Gastroesophageal sphincter (tissue), 4 donors: Measurements from ENCODE around the gene HS1BP3. TPM values are rescaled to one million over a fixed set of nuclear protein-coding genes. Genes with fewer than 3 reads are reported as not detected.
A peak's percentile ranks its signal among the peaks of the same experiment; 100 is the strongest.

ENCODE experiments used
- ATAC-seq: fragments of 150-250 bp; one replicate; pipeline ENCODE4 v1.9.1; 2016; ENCODE audit warnings: mild to moderate bottlenecking, moderate library complexity
- H3K27ac ChIP-seq, 4 donors: fragments of 200-600 bp; sonication (generic) in 3 of 4; 1 replicate in 3 of 4; 2 replicates in 1 of 4; pipeline ENCODE4 v1.5.1; 2016 to 2019
- H3K27me3 ChIP-seq: fragments of 200-600 bp; sonication (generic); one replicate; pipeline ENCODE4 v1.5.1; 2019
- H3K36me3 ChIP-seq, 2 donors: fragments of 200-600 bp; sonication (generic); one replicate each; pipeline ENCODE4 v1.5.1; 2019; ENCODE audit warnings: control low read depth in 1 of 2
- H3K4me1 ChIP-seq, 3 donors: fragments of 200-600 bp; sonication (generic); 1 replicate in 2 of 3; 2 replicates in 1 of 3; pipeline ENCODE4 v1.5.1; 2016 to 2019; ENCODE audit warnings: control low read depth in 2 of 3
- H3K4me3 ChIP-seq, 2 donors: fragments of 200-600 bp; sonication (generic); one replicate each; pipeline ENCODE4 v1.5.1; 2019; ENCODE audit warnings: mild to moderate bottlenecking in 1 of 2, moderate library complexity in 1 of 2
- H3K9me3 ChIP-seq, 3 donors: fragments of 200-600 bp; sonication (generic); one replicate each; pipeline ENCODE4 v1.5.1; 2017 to 2019; ENCODE audit warnings: control low read depth in 2 of 3
- EP300 ChIP-seq: sonication (generic); formaldehyde crosslinking; IDR thresholded peaks from one replicate; pipeline ENCODE4 v1.6.1; 2017; ENCODE audit warnings: antibody characterized with exemption, mild to moderate bottlenecking
- POLR2A ChIP-seq, 2 donors: fragments of 450-650 bp; IDR thresholded peaks; one replicate each; pipeline ENCODE4 v1.6.1; 2017; ENCODE audit warnings: antibody characterized with exemption in 2 of 2, mild to moderate bottlenecking in 2 of 2, moderate library complexity in 1 of 2
- POLR2AphosphoS5 ChIP-seq: sonication (generic); formaldehyde crosslinking; IDR thresholded peaks from one replicate; pipeline ENCODE4 v1.6.1; 2017; ENCODE audit warnings: antibody characterized with exemption
- WGBS, 2 donors: methylation state at CpG; one replicate each; pipeline ENCODE4 v1.1.5; 2018; ENCODE audit warnings: low coverage in 1 of 2; 5-methylcytosine and 5-hydroxymethylcytosine counted together
- total RNA-seq, 4 donors: library from RNA; depleted of rRNA; stranded (reverse); fragments of >200 nt; gene quantifications; one replicate each; pipeline ENCODE4 v1.1.0, GENCODE V29; 2016
- TF ChIP-seq, protein P1 (sequence below), 4 experiments: fragments of 200-600 bp in 2 of 4; fragments of 450-650 bp in 2 of 4; sonication (generic) in 1 of 4; IDR thresholded peaks; one replicate each; pipeline ENCODE4 v1.5.1; 2017 to 2019; ENCODE audit warnings: antibody characterized with exemption in 4 of 4, mild to moderate bottlenecking in 2 of 4, moderate library complexity in 2 of 4

The HS1BP3 gene
- total RNA-seq, 4 donors from 2014 or later = 42.8 to 89.1 (median 61.4) TPM

DNA sequence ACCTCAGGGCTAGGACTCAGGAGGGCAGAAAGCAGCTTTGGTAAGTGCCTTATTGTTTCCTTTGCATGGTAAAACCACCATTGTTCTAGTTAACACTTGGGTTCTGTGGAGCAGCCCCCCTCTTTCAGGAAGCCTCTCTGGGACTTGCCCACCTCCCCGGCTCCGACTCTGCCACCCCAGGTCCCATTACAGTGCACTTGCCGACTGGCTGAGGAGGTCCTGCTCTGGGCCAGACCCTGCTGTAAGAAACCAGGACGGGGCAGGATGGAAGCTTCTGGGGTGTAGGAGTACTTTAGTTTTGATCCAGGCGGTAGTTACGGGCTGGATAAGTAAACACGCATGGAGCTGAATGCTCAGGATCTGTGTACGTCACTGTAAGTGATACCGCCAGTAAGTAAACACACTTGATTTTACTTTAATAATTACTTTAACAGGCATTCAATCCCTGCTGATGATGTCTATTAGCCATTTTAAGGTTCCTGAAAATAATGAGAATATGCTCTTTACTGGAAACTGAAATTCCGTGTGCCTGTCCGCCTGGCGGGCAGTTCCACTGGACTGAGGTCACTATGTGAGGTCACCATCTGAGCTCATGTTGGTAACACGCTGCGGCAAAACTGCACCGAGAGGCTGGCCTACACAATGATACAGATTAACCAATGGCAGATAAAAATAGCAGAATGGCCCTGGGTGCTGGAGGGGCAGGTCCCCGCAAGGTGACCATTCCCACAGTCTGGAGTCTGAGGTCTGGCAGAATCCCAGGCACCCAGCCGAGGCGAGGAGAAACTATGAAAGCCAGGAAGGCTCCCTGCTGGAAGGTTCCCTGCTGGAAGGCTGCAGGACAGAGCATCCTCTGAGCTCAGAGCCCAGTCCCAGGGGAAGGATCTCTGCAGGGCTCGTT is 25.2 kb downstream of the HS1BP3 start:
- H3K9me3 ChIP-seq = no peaks in the 10 kb centered on the region
- H3K27me3 ChIP-seq = no peaks in the 10 kb centered on the region
- peaks cover 2 to 94% (median 25%) of the 10 kb centered on the region in 3 donors for H3K4me1 ChIP-seq
- WGBS, 2 donors = 73 to 78% methylated on average over 8 to 9 of the region's 19 CpGs
- peak; percentile 67 for TF ChIP-seq POLR2AphosphoS5
- TF ChIP-seq, protein P1, sequence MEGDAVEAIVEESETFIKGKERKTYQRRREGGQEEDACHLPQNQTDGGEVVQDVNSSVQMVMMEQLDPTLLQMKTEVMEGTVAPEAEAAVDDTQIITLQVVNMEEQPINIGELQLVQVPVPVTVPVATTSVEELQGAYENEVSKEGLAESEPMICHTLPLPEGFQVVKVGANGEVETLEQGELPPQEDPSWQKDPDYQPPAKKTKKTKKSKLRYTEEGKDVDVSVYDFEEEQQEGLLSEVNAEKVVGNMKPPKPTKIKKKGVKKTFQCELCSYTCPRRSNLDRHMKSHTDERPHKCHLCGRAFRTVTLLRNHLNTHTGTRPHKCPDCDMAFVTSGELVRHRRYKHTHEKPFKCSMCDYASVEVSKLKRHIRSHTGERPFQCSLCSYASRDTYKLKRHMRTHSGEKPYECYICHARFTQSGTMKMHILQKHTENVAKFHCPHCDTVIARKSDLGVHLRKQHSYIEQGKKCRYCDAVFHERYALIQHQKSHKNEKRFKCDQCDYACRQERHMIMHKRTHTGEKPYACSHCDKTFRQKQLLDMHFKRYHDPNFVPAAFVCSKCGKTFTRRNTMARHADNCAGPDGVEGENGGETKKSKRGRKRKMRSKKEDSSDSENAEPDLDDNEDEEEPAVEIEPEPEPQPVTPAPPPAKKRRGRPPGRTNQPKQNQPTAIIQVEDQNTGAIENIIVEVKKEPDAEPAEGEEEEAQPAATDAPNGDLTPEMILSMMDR (IDR thresholded peaks at IDR 0.05) = no peak
- peak; percentile 56 for ATAC-seq
- H3K27ac ChIP-seq = peak overlapping the region in 3 of 4 donors; percentile 98 to 99 (median 99)
- no peak overlapping the region for H3K4me3 ChIP-seq
- H3K36me3 ChIP-seq = peaks cover 0 to 53% of the 10 kb centered on the region in 2 donors

DNA sequence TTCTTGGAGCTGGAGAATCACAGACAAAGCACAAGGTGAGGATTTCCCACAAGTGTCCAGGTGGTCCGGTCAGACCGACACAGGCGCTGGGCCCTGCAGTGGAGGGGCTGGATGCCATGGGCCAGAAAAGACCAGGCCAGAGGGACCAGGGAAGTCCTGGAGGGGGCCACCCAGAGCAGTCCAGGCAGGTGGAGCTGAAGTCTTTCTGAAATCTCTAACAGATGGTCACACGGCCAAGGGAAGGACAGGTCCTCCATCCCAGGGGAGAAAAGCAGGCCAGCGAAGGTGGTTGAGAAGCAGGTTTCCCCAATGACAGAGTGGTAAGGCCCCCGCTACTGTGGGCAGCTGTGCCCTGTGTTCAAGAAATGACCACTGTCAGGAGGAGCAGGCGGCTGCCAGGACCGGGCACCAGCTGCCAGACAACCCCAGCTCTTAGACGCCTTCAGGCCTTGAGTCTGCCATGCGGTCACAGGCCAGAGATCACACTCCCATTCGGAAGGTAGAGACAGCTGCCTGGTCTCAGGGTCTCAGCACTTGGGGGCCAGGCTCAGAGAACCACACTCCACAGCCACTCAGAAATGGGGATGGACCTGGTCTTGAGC is 25.9 kb downstream of the HS1BP3 start:
- TF ChIP-seq POLR2A (IDR thresholded peaks at IDR 0.05) (no peak), POLR2AphosphoS5 (no peak), EP300 (no peak)
- TF ChIP-seq, protein P1 (IDR thresholded peaks at IDR 0.05) = no peak
- Histone ChIP-seq H3K27me3 (no peaks in the 10 kb centered on the region), H3K27ac (peak overlapping the region in 3 of 4 donors; percentile 98 to 99 (median 99)), H3K9me3 (no peaks in the 10 kb centered on the region), H3K4me3 (no peak overlapping the region), H3K4me1 (peaks cover 2 to 94% (median 31%) of the 10 kb centered on the region in 3 donors), H3K36me3 (peaks cover 0 to 58% of the 10 kb centered on the region in 2 donors)
- 82 to 85% methylated on average over 2 to 4 of the region's 11 CpGs for WGBS, 2 donors
- no peak for ATAC-seq

DNA sequence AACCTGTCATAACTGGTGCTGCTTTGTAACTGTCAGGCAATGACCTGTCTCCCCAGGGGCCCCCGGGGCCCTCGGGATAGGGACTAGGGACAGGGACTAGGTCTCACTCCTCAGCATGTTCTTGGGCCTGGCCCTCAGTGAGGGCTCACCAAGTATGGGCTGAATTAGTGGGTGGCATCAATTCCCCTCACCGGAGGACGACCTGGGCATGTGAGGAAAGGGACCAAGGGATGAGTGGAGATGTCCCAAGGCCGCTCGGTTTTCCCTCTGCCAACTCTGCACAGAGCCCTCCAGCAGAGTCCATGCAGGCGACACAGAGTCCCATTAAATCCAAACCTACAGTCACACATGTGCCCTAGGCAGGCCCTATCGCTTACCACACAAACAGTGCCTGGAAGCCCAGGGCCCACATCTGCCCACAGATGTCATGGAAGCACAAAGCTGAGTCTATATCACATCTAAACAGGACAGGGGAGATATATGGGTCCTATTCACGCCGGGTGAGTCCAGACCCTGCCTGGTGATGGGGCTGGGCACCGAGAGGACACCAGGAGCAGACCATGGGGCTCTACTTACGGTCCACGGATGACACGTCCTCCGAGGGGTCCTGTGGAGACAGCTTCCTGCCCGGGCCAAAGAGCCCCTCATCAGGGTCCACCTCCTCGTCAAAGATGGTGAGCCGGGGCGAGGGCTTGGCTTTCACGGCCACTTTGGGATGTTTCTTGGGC is 26.6 kb downstream of the HS1BP3 start:
- Histone ChIP-seq H3K4me1 (peaks cover 2 to 94% (median 32%) of the 10 kb centered on the region in 3 donors), H3K27ac (peak overlapping the region in 3 of 4 donors; percentile 98 to 99 (median 99)), H3K36me3 (peaks cover 0 to 60% of the 10 kb centered on the region in 2 donors), H3K27me3 (no peaks in the 10 kb centered on the region), H3K4me3 (no peak overlapping the region), H3K9me3 (no peaks in the 10 kb centered on the region)
- no CpG with 5 or more reads among the region's 20 CpGs for WGBS, 2 donors
- TF ChIP-seq POLR2A (IDR thresholded peaks at IDR 0.05) (no peak), EP300 (no peak), POLR2AphosphoS5 (no peak)
- TF ChIP-seq, protein P1 (IDR thresholded peaks at IDR 0.05) = no peak
- no peak for ATAC-seq

DNA sequence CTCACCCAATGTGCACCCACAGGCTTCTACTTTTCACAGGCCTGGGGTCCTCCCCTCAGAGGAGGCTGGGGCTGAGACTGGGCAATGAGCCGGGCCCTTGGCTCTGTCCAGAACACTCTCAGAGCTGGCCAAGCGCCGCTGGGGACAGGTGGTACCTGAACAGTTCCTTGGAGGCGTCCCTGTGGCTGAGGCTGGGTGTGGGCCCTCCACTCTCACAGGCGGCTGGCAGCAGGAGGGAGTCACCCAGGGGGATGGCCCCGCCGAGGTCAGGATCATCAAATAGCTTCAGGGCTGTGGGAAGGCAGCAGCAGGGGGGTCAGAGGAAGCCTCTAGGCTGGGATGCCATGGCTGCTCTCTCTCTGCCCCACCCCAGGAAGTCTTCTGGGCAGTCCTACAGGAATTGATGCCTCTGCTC is 27.1 kb downstream of the HS1BP3 start:
- no peaks in the 10 kb centered on the region for H3K9me3 ChIP-seq
- WGBS, 2 donors = 90% methylated on average over 2 of the region's 7 CpGs; no CpG with 5 or more reads in 1 of the 2 donors
- peak overlapping the region in 3 of 4 donors; percentile 98 to 99 (median 99) for H3K27ac ChIP-seq
- H3K27me3 ChIP-seq = no peaks in the 10 kb centered on the region
- TF ChIP-seq POLR2A (IDR thresholded peaks at IDR 0.05) = no peak
- TF ChIP-seq EP300 = no peak
- TF ChIP-seq POLR2AphosphoS5 = no peak
- TF ChIP-seq, protein P1 (IDR thresholded peaks at IDR 0.05) = no peak
- ATAC-seq = no peak
- peaks cover 8 to 94% (median 35%) of the 10 kb centered on the region in 3 donors for H3K4me1 ChIP-seq
- H3K4me3 ChIP-seq = no peak overlapping the region
- peaks cover 0 to 57% of the 10 kb centered on the region in 2 donors for H3K36me3 ChIP-seq
